K562 (cell line): ENCODE data around the gene MEF2C. TPM values are rescaled to one million over a fixed set of nuclear protein-coding genes. Genes with fewer than 3 reads are reported as not detected.

Experiments used
- ATAC-seq: fragments of 200-7000 bp; cut with Tn5 transposase; 3 replicates; pipeline ENCODE4 v1.9.1; 2020; ENCODE audit warnings: moderate library complexity
- BruUV-seq: library from RNA; stranded (reverse); fragments of 400-500 nt; replicated peaks from 2 replicates; lab custom pipeline; 2021; lab: Mats Ljungman, UMichigan
- CTCF ChIA-PET: fragments of 300-600 bp; formaldehyde crosslinking; extraction: SDS; loops from one replicate; lab custom pipeline; 2021; ENCODE audit warnings: low intra/inter-chr PET ratio; lab: Yijun Ruan, JAX
- POLR2A ChIA-PET: fragments of 300-600, 350-650 bp; sonication (Branson Sonifier 250); formaldehyde crosslinking; extraction: SDS; loops from one replicate; lab custom pipeline; 2021; ENCODE audit warnings: antibody characterized with exemption, inconsistent platforms; lab: Yijun Ruan, JAX
- DNase-seq, 4 experiments: peaks; one replicate each; pipeline versions ENCODE4 v3.0.0 to v3.0.0-alpha.2; 2011 to 2018; ENCODE audit warnings: low spot score in 3 of 4, mixed read lengths in 3 of 4; ENCODE audit errors: extremely low read depth in 1 of 4
- FAIRE-seq: peaks from 2 replicates; lab custom pipeline; 2011; peaks lifted over from hg19 to GRCh38; lab: Jason Lieb, UNC
- H2AFZ ChIP-seq: 2 replicates; pipeline ENCODE4 v1.6.0; 2011; ENCODE audit warnings: low read depth, low read length, control low read depth, inconsistent platforms
- H3K27ac ChIP-seq: fragments of 200-600 bp; 3 replicates; pipeline ENCODE4 v1.8.0; 2011; ENCODE audit warnings: low read depth, mild to moderate bottlenecking, control low read depth, inconsistent platforms, low read length, moderate library complexity, mixed read lengths; ENCODE audit errors: extremely low read depth
- H3K27me3 ChIP-seq, 2 experiments: fragments of 300-600 bp in 1 of 2; 2 replicates in 1 of 2; 3 replicates in 1 of 2; pipeline versions ENCODE4 v1.6.0 to v1.8.0; 2011; ENCODE audit warnings: inconsistent platforms in 2 of 2, low read length in 2 of 2, mild to moderate bottlenecking in 1 of 2, mixed read lengths in 1 of 2, moderate library complexity in 1 of 2; ENCODE audit not compliant: control insufficient read depth in 2 of 2, insufficient read depth in 2 of 2
- H3K36me3 ChIP-seq: fragments of 300-600 bp; 3 replicates; pipeline ENCODE4 v1.8.0; 2011; ENCODE audit warnings: mild to moderate bottlenecking, low read length, inconsistent platforms; ENCODE audit not compliant: control insufficient read depth, insufficient read depth
- H3K4me1 ChIP-seq, 2 experiments: fragments of 200-600 bp in 1 of 2; replicated peaks in 1 of 2; 2 replicates in 1 of 2; 3 replicates in 1 of 2; pipeline versions ENCODE4 v1.5.1 to v1.8.0; 2011; ENCODE audit warnings: inconsistent platforms in 2 of 2, low read length in 2 of 2, mild to moderate bottlenecking in 1 of 2, mixed read lengths in 1 of 2, moderate library complexity in 1 of 2; ENCODE audit not compliant: control insufficient read depth in 2 of 2, insufficient read depth in 2 of 2
- H3K4me2 ChIP-seq: 2 replicates; pipeline ENCODE4 v1.6.1; 2011; ENCODE audit warnings: low read length, control low read depth, inconsistent platforms, mixed read lengths; ENCODE audit not compliant: insufficient read depth
- H3K4me3 ChIP-seq: fragments of 200-600 bp; sonication (generic), shearing (Covaris generic); 2 replicates; pipeline ENCODE4 v1.5.1; 2016; ENCODE audit warnings: control low read depth, inconsistent platforms
- H3K79me2 ChIP-seq: fragments of 200-600 bp; 3 replicates; pipeline ENCODE4 v1.8.0; 2011; ENCODE audit warnings: low read length, inconsistent platforms; ENCODE audit not compliant: control insufficient read depth, insufficient read depth
- H3K9ac ChIP-seq, 2 experiments: 2 replicates each; pipeline versions ENCODE4 v1.6.0 to v1.6.1; 2011; ENCODE audit warnings: low read depth in 2 of 2, low read length in 2 of 2, control low read depth in 1 of 2, inconsistent platforms in 1 of 2, mild to moderate bottlenecking in 1 of 2, mixed read lengths in 1 of 2; ENCODE audit not compliant: insufficient read depth in 1 of 2
- H3K9me1 ChIP-seq: one replicate; pipeline ENCODE4 v1.6.0; 2011; ENCODE audit warnings: inconsistent platforms, mild to moderate bottlenecking, low read length, moderate library complexity; ENCODE audit not compliant: control insufficient read depth, insufficient read depth
- H3K9me3 ChIP-seq: replicated peaks from 2 replicates; pipeline ENCODE4 v1.5.1; 2011; ENCODE audit warnings: low read depth, low read length, inconsistent platforms; ENCODE audit not compliant: control insufficient read depth, insufficient read depth
- H4K20me1 ChIP-seq: replicated peaks from 2 replicates; pipeline ENCODE4 v1.6.1; 2011; ENCODE audit warnings: low read length, inconsistent platforms, mixed read lengths; ENCODE audit not compliant: control insufficient read depth, insufficient read depth
- ADNP ChIP-seq: fragments of 200-800 bp; sonication (Bioruptor generic); IDR thresholded peaks from 2 replicates; pipeline ENCODE4 v1.6.1; 2016; ENCODE audit warnings: missing genetic modification characterization, missing compliant biosample characterization
- BHLHE40 ChIP-seq: IDR thresholded peaks from 2 replicates; pipeline ENCODE4 v1.6.1; 2011; ENCODE audit warnings: low read length, improper control_type of control experiment
- BRD4 ChIP-seq: fragments of 200-600 bp; sonication (generic); IDR thresholded peaks from 2 replicates; pipeline ENCODE4 v1.6.1; 2017; ENCODE audit warnings: inconsistent platforms
- CCAR2 ChIP-seq: fragments of 200-400 bp; formaldehyde crosslinking; IDR thresholded peaks from 2 replicates; pipeline ENCODE4 v1.6.1; 2017; ENCODE audit warnings: mild to moderate bottlenecking, low read depth, low read length
- CHD4 ChIP-seq: fragments of 200-600 bp; sonication (generic); IDR thresholded peaks from 3 replicates; pipeline ENCODE4 v1.6.1; 2012; ENCODE audit warnings: low read depth, mild to moderate bottlenecking, mixed read lengths, low read length, inconsistent platforms; ENCODE audit not compliant: insufficient read depth, insufficient replicate concordance, poor library complexity, severe bottlenecking
- CSDE1 ChIP-seq, 2 experiments: fragments of 450-650 bp; IDR thresholded peaks; 2 replicates each; pipeline ENCODE4 v1.6.1; 2016; ENCODE audit warnings: mild to moderate bottlenecking in 1 of 2
- E4F1 ChIP-seq: fragments of 250-450 bp; sonication (Bioruptor Pico); IDR thresholded peaks from 2 replicates; pipeline ENCODE4 v1.5.0; 2021; ENCODE audit warnings: mild to moderate bottlenecking, borderline replicate concordance
- ETV1 ChIP-seq: fragments of 450-650 bp; conservative IDR thresholded peaks from 2 replicates; pipeline ENCODE4 v1.6.1; 2016; ENCODE audit warnings: missing genetic modification characterization, control low read depth, low read depth, missing compliant biosample characterization
- HLTF ChIP-seq: fragments of 450-650 bp; IDR thresholded peaks from 2 replicates; pipeline ENCODE4 v1.6.1; 2016
- POLR2H ChIP-seq: IDR thresholded peaks from 2 replicates; pipeline ENCODE4 v1.6.1; 2016; ENCODE audit warnings: missing genetic modification characterization, low read depth, mild to moderate bottlenecking, control low read depth, missing compliant biosample characterization, moderate library complexity
- SLC30A9 ChIP-seq: fragments of 250-450 bp; sonication (Bioruptor Pico); IDR thresholded peaks from 2 replicates; pipeline ENCODE4 v1.8.0; 2022; ENCODE audit warnings: mild to moderate bottlenecking, moderate library complexity
- TBP ChIP-seq: optimal IDR thresholded peaks from 2 replicates; pipeline ENCODE3; 2011; ENCODE audit warnings: low read depth, low read length, improper control_type of control experiment
- ZBTB9 ChIP-seq: fragments of 450-650 bp; formaldehyde crosslinking; IDR thresholded peaks from 2 replicates; pipeline ENCODE4 v1.4.0; 2020; ENCODE audit warnings: mild to moderate bottlenecking, moderate library complexity
- ZNF699 ChIP-seq: fragments of 250-450 bp; sonication (Bioruptor Pico); IDR thresholded peaks from 2 replicates; pipeline ENCODE4 v1.8.0; 2021; ENCODE audit warnings: mild to moderate bottlenecking, moderate library complexity; ENCODE audit not compliant: insufficient replicate concordance
- ZNF707 ChIP-seq: fragments of 250-450 bp; sonication (Bioruptor Pico); conservative IDR thresholded peaks from 2 replicates; pipeline ENCODE4 v1.8.0; 2022; ENCODE audit warnings: inconsistent platforms, mild to moderate bottlenecking, moderate library complexity
- WGBS: fragments of 100-300 bp; shearing (Covaris generic); methylation state at CpG from one replicate; pipeline ENCODE4 v1.1.6; 2016; ENCODE audit warnings: low coverage, mixed read lengths; ENCODE audit not compliant: insufficient coverage; ENCODE audit errors: missing lambda C conversion rate; 5-methylcytosine and 5-hydroxymethylcytosine counted together
- in situ Hi-C: fragments of 300-500 bp; cut with MboI; formaldehyde crosslinking; loops from 4 replicates; pipeline ENCODE4 v1.15.0; 2018; ENCODE audit warnings: inconsistent platforms, mixed read lengths
- intact Hi-C: fragments of 100-400 bp; cut with micrococcal nuclease; formaldehyde crosslinking; loops from 2 replicates; pipeline ENCODE4 v1.14.2; 2022
- polyA plus RNA-seq, 8 experiments: library from polyadenylated mRNA; depleted of rRNA in 4 of 8; stranded (reverse) in 5 of 8; unstranded in 3 of 8; fragments of >200 nt; fragmentation: Nextera tagmentation in 2 of 8; fragmentation: Illumina TruSeq in 1 of 8; extraction: Ambion mirVana in 2 of 8; extraction: Trizol in 1 of 8; gene quantifications; 2 replicates each; pipeline versions ENCODE4 v1.2.1 to v1.2.3, GENCODE V29; 2011 to 2014; ENCODE audit warnings: inconsistent platforms in 1 of 8, missing spikeins in 1 of 8
- total RNA-seq, 7 experiments: library from RNA; depleted of rRNA in 6 of 7; stranded (reverse); fragments of >200 nt in 6 of 7; fragmentation: Illumina TruSeq in 2 of 7; extraction: Trizol in 2 of 7; gene quantifications; 2 replicates each; pipeline versions ENCODE4 v1.2.1 to v1.2.3, GENCODE V29; 2011 to 2021; ENCODE audit warnings: low replicate concordance in 1 of 7
- TF ChIP-seq, protein P1 (sequence below): fragments of 250-450 bp; sonication (Bioruptor Pico); IDR thresholded peaks from 2 replicates; pipeline ENCODE4 v1.5.0; 2021
- TF ChIP-seq, protein P2 (sequence below): fragments of 450-650 bp; formaldehyde crosslinking; IDR thresholded peaks from 2 replicates; pipeline ENCODE4 v1.4.0; 2020; ENCODE audit warnings: mild to moderate bottlenecking, moderate library complexity

The MEF2C gene
- total and polyA plus RNA-seq, 9 of the 15 experiments (the other 6 are each of a cell fraction or from before 2014, with no cell fraction given) = 25.1 to 67.8 (median 58.3) TPM

DNA sequence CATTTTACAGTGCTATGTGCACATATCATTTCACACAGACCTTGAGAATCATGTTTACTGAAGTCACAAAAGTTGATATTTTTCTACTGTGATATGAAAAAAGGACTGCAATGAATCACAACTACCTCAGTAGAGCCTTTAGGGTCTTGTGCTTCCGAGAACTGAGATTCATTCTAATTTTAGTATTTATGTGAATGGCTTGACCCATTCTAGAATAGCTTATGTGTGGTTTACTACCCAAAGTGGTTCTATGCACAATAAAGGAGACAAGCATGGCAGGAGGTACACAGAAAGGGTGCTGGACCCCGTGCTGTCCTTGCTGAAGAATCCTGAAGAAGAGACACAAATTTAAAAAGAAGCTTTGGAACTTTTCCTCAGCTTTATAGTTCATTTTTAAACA lies 28.2 kb downstream of the MEF2C start (continued):
- no peak for TF ChIP-seq E4F1 (CRISPR knock-in tag)
- TF ChIP-seq BHLHE40 = no peak
- TF ChIP-seq ADNP = no peak
- TF ChIP-seq, protein P1, sequence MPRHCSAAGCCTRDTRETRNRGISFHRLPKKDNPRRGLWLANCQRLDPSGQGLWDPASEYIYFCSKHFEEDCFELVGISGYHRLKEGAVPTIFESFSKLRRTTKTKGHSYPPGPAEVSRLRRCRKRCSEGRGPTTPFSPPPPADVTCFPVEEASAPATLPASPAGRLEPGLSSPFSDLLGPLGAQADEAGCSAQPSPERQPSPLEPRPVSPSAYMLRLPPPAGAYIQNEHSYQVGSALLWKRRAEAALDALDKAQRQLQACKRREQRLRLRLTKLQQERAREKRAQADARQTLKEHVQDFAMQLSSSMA (CRISPR knock-in tag) = no peak
- TF ChIP-seq BRD4 = no peak
- no peak for TF ChIP-seq HLTF
- no peak for TF ChIP-seq CHD4

GRCh38 chr5:88847420-88847819 lies 35.6 kb downstream of the MEF2C start:
- FAIRE-seq = no peak
- H3K9me1 ChIP-seq = no peaks in the 10 kb centered on the region
- ChIA-PET CTCF (no interaction called here), POLR2A (no interaction called here)
- H3K27ac ChIP-seq = no peak overlapping the region
- WGBS = 25% methylated on average over 1 of the region's 1 CpG
- H3K4me3 ChIP-seq = no peak overlapping the region
- H3K9ac ChIP-seq = no peak overlapping the region
- intact Hi-C loops = no loop called here
- no peaks in the 10 kb centered on the region for H4K20me1 ChIP-seq
- no peaks in the 10 kb centered on the region; a peak in 1 of 5 replicates for H3K4me1 ChIP-seq
- no TSS peak for BruUV-seq
- peaks cover 15% of the 10 kb centered on the region for H3K79me2 ChIP-seq
- no peak for ATAC-seq
- in situ Hi-C loops = no loop called here
- H2AFZ ChIP-seq = no peak overlapping the region
- H3K27me3 ChIP-seq = no peaks in the 10 kb centered on the region
- H3K9me3 ChIP-seq = no peaks in the 10 kb centered on the region
- no peak overlapping the region for H3K4me2 ChIP-seq
- H3K36me3 ChIP-seq = peaks cover 2% of the 10 kb centered on the region; the same call in 1 of the 3 replicates
- no peak for DNase-seq
- no peak for TF ChIP-seq CSDE1 (IDR thresholded peaks at IDR 0.05)
- TF ChIP-seq POLR2H = no peak
- TF ChIP-seq, protein P2, sequence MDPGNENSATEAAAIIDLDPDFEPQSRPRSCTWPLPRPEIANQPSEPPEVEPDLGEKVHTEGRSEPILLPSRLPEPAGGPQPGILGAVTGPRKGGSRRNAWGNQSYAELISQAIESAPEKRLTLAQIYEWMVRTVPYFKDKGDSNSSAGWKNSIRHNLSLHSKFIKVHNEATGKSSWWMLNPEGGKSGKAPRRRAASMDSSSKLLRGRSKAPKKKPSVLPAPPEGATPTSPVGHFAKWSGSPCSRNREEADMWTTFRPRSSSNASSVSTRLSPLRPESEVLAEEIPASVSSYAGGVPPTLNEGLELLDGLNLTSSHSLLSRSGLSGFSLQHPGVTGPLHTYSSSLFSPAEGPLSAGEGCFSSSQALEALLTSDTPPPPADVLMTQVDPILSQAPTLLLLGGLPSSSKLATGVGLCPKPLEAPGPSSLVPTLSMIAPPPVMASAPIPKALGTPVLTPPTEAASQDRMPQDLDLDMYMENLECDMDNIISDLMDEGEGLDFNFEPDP (CRISPR knock-in tag) = no peak
- no peak for TF ChIP-seq SLC30A9 (CRISPR knock-in tag)
- no peak for TF ChIP-seq ETV1 (tag)
- TF ChIP-seq TBP = no peak
- no peak for TF ChIP-seq ZNF699
- no peak for TF ChIP-seq ZNF707 (CRISPR knock-in tag)
- no peak for TF ChIP-seq CCAR2
- TF ChIP-seq ZBTB9 (CRISPR knock-in tag) = no peak
